DMS114 treated with DMSO at 0.1 percent for 48 hours (cell line): ENCODE results near the gene KLK15.

ENCODE experiments used
- DNase-seq: peaks from one replicate; lab custom pipeline; 2025; ENCODE audit not compliant: unreplicated experiment; lab: John Stamatoyannopoulos, UW

KLK15 gene

GRCh38 chr19:50777261-50777660 lies 56.1 kb downstream of the KLK15 start:
- DNase-seq = no peak

GRCh38 chr19:50776131-50776530 lies 57.2 kb downstream of the KLK15 start:
- no peak for DNase-seq
